ENCODE data around the gene PTPRO. TPM values are rescaled to one million over a fixed set of nuclear protein-coding genes. Genes with fewer than 3 reads are reported as not detected.

PTPRO gene
- total RNA-seq, 4 donors from 2014 or later: 0.26 to 0.81 (median 0.51) TPM

DNA sequence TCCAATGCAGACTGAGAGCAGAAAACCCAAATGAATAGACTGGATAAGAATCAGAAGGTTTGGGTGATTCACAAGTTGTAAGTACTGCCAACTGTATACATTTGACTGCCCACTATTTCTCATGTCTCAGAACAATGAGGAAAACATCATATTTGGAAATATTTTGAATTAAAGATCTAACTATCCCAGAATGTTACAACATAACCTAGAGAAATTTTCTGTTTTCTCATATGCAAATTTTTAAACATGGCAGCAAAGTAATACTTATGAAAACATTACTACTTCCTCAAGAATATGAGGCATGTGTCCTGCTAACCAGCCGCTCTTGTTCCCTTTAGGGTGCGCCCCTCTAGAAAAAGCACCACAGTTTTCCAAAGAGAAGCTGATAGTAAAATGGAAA is 179.9 kb downstream of the PTPRO start:
- Histone ChIP-seq H3K4me1 (no peaks in the 10 kb centered on the region), H3K4me3 (no peak overlapping the region), H3K9me3 (no peaks in the 10 kb centered on the region), H3K36me3 (no peaks in the 10 kb centered on the region), H3K27ac (no peak overlapping the region), H3K27me3 (no peaks in the 10 kb centered on the region)
- TF ChIP-seq POLR2AphosphoS5 (IDR thresholded peaks at IDR 0.05) (no peak), EP300 (IDR thresholded peaks at IDR 0.05) (no peak), POLR2A (IDR thresholded peaks at IDR 0.05) (no peak)
- TF ChIP-seq, protein P1, sequence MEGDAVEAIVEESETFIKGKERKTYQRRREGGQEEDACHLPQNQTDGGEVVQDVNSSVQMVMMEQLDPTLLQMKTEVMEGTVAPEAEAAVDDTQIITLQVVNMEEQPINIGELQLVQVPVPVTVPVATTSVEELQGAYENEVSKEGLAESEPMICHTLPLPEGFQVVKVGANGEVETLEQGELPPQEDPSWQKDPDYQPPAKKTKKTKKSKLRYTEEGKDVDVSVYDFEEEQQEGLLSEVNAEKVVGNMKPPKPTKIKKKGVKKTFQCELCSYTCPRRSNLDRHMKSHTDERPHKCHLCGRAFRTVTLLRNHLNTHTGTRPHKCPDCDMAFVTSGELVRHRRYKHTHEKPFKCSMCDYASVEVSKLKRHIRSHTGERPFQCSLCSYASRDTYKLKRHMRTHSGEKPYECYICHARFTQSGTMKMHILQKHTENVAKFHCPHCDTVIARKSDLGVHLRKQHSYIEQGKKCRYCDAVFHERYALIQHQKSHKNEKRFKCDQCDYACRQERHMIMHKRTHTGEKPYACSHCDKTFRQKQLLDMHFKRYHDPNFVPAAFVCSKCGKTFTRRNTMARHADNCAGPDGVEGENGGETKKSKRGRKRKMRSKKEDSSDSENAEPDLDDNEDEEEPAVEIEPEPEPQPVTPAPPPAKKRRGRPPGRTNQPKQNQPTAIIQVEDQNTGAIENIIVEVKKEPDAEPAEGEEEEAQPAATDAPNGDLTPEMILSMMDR (IDR thresholded peaks at IDR 0.05): no peak
- WGBS: 37% methylated on average over 2 of the region's 2 CpGs
- DNase-seq (ENCODE audit: low spot score in 2 of 2): no peak

DNA sequence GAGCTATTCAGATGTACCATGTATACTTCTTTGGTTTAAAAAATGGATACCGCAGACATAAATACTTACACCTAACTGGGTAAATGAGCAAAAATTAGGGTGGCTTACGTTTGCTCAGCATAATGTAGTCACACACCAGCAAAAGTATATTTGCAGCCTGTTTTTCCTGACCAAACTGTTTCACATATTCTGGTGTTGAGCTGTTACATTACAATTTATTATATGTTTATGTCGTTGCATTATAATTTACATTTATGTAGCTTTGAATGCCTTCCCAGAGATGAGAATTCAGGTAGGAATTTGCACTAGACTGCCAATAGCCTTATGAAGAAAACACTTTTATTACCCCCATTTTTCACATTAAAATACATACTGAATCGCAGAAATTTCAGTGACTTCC is 183.3 kb downstream of the PTPRO start:
- H3K27ac ChIP-seq: no peak overlapping the region
- TF ChIP-seq, protein P1 (IDR thresholded peaks at IDR 0.05): no peak
- TF ChIP-seq POLR2A (IDR thresholded peaks at IDR 0.05) (no peak), EP300 (IDR thresholded peaks at IDR 0.05) (no peak), POLR2AphosphoS5 (IDR thresholded peaks at IDR 0.05) (no peak)
- H3K27me3 ChIP-seq: no peaks in the 10 kb centered on the region
- no peaks in the 10 kb centered on the region for H3K9me3 ChIP-seq
- H3K4me1 ChIP-seq: no peaks in the 10 kb centered on the region
- no peak for DNase-seq (ENCODE audit: low spot score in 2 of 2)
- H3K4me3 ChIP-seq: no peak overlapping the region
- 79% methylated on average over 4 of the region's 4 CpGs for WGBS
- H3K36me3 ChIP-seq: no peaks in the 10 kb centered on the region

DNA sequence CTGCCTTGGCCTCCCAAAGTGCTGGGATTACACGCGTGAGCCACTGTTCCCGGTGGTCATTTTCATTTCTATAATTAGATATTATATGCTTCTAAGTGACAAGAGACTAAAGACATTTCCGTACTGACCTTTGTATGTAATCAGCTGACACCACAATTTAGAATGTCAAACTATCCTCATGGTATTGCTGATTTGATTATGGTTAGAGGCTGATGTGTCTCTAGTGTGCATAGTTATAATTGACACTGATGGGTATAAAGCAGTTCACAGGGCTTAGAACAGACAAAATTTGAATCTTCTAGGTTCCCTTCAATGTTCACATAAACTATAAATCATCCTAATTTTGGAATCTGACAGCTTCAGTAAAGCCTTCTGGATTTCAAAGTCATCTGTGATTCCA is 192.7 kb downstream of the PTPRO start:
- DNase-seq (ENCODE audit: low spot score in 2 of 2): no peak
- Histone ChIP-seq H3K36me3 (no peaks in the 10 kb centered on the region), H3K9me3 (no peaks in the 10 kb centered on the region), H3K4me1 (no peaks in the 10 kb centered on the region), H3K27me3 (peaks cover 7% of the 10 kb centered on the region), H3K4me3 (no peak overlapping the region), H3K27ac (no peak overlapping the region)
- WGBS: 67% methylated on average over 4 of the region's 4 CpGs
- TF ChIP-seq, protein P1 (IDR thresholded peaks at IDR 0.05): no peak
- no peak for TF ChIP-seq POLR2A (IDR thresholded peaks at IDR 0.05)
- no peak for TF ChIP-seq EP300 (IDR thresholded peaks at IDR 0.05)
- TF ChIP-seq POLR2AphosphoS5 (IDR thresholded peaks at IDR 0.05): no peak

DNA sequence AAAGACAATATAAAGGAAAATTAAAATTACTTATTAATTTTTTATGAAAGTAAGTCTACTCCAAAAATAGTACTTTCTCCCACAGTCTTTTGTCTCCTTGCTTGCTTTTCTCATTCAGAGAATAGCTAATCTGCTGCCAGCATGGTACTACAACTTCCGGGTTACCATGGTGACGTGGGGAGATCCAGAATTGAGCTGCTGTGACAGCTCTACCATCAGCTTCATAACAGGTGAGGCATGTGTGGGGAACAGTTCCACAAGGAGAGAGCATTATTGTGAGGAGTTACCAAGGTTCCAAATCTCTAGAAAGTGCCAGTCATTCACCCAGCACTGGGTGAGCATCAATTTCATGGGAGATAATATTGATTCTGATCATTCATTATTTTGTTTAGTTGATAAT is 197.8 kb downstream of the PTPRO start:
- 79% methylated on average over 2 of the region's 2 CpGs for WGBS
- Histone ChIP-seq H3K27ac (no peak overlapping the region), H3K4me3 (no peak overlapping the region), H3K9me3 (no peaks in the 10 kb centered on the region), H3K4me1 (no peaks in the 10 kb centered on the region), H3K36me3 (no peaks in the 10 kb centered on the region), H3K27me3 (peaks cover 12% of the 10 kb centered on the region)
- TF ChIP-seq POLR2AphosphoS5 (IDR thresholded peaks at IDR 0.05) (no peak), EP300 (IDR thresholded peaks at IDR 0.05) (no peak)
- TF ChIP-seq, protein P1 (IDR thresholded peaks at IDR 0.05): no peak
- no peak for DNase-seq (ENCODE audit: low spot score in 2 of 2)

DNA sequence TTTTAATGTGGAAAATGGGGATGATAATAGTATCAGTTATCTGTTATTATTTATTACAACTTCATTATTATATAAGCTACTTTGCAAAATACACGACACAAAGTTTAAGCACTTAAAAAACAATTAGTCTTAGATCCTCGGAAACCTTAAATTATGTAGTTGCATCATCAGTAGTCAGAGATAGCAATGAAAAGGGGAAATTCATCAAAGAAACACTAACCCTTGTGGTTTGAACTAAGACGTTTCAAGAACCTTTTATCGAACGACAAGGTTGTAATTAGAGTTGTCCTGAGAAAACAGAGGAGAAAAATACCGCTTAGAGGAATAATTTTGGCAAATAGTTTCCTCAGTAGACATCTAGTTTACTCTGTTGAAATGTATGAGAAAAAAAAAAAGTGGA is 198.5 kb downstream of the PTPRO start:
- WGBS: 60% methylated on average over 6 of the region's 6 CpGs
- Histone ChIP-seq H3K36me3 (no peaks in the 10 kb centered on the region), H3K9me3 (no peaks in the 10 kb centered on the region), H3K27me3 (peaks cover 12% of the 10 kb centered on the region), H3K4me3 (no peak overlapping the region), H3K27ac (no peak overlapping the region), H3K4me1 (no peaks in the 10 kb centered on the region)
- DNase-seq (ENCODE audit: low spot score in 2 of 2): no peak
- no peak for TF ChIP-seq POLR2A (IDR thresholded peaks at IDR 0.05)
- TF ChIP-seq POLR2AphosphoS5 (IDR thresholded peaks at IDR 0.05): no peak
- no peak for TF ChIP-seq EP300 (IDR thresholded peaks at IDR 0.05)
- TF ChIP-seq, protein P1 (IDR thresholded peaks at IDR 0.05): no peak
